ENCODE results near the gene CYP4F2. TPM values are rescaled to one million over a fixed set of nuclear protein-coding genes. Genes with fewer than 3 reads are reported as not detected.
"Not testable (repeated sequence)": the region's sequence is repeated elsewhere in the genome, so short reads cannot be mapped to it uniquely, and the experiment has no call there.

The CYP4F2 gene
- total RNA-seq, 1 donor from 2014 or later = not detected

- DNase-seq (ENCODE audit: extremely low spot score, unreplicated experiment) = no peak
- no peak for TF ChIP-seq CTCF (IDR thresholded peaks at IDR 0.05)
- no peaks in the 10 kb centered on the region for H3K27me3 Mint-ChIP-seq (ENCODE audit: unreplicated experiment)
- H3K4me1 Mint-ChIP-seq (ENCODE audit: unreplicated experiment) = no peaks in the 10 kb centered on the region
- peaks cover 4% of the 10 kb centered on the region for H3K9me3 Mint-ChIP-seq (ENCODE audit: unreplicated experiment)
- H3K36me3 Mint-ChIP-seq (ENCODE audit: unreplicated experiment) = no peaks in the 10 kb centered on the region
- H3K4me3 Mint-ChIP-seq (ENCODE audit: unreplicated experiment) = no peak overlapping the region
- H3K27ac Mint-ChIP-seq (ENCODE audit: unreplicated experiment) = no peak overlapping the region
These were observed 38.7 kb downstream of the CYP4F2 start for GRCh38 chr19:15859187-15859586.

- Mint-ChIP-seq H3K27ac (ENCODE audit: unreplicated experiment) (no peak overlapping the region), H3K4me1 (ENCODE audit: unreplicated experiment) (no peaks in the 10 kb centered on the region), H3K36me3 (ENCODE audit: unreplicated experiment) (no peaks in the 10 kb centered on the region), H3K9me3 (ENCODE audit: unreplicated experiment) (peaks cover 18% of the 10 kb centered on the region), H3K27me3 (ENCODE audit: unreplicated experiment) (no peaks in the 10 kb centered on the region), H3K4me3 (ENCODE audit: unreplicated experiment) (no peak overlapping the region)
- no peak for TF ChIP-seq CTCF (IDR thresholded peaks at IDR 0.05)
- no peak for DNase-seq (ENCODE audit: extremely low spot score, unreplicated experiment)
These were observed 47.5 kb downstream of the CYP4F2 start for GRCh38 chr19:15850385-15850784.

- Mint-ChIP-seq H3K4me1 (ENCODE audit: unreplicated experiment) (no peaks in the 10 kb centered on the region), H3K36me3 (ENCODE audit: unreplicated experiment) (no peaks in the 10 kb centered on the region), H3K9me3 (ENCODE audit: unreplicated experiment) (peaks cover 23% of the 10 kb centered on the region), H3K27me3 (ENCODE audit: unreplicated experiment) (no peaks in the 10 kb centered on the region), H3K27ac (ENCODE audit: unreplicated experiment) (no peak overlapping the region), H3K4me3 (ENCODE audit: unreplicated experiment) (no peak overlapping the region)
- no peak for DNase-seq (ENCODE audit: extremely low spot score, unreplicated experiment)
- no peak for TF ChIP-seq CTCF (IDR thresholded peaks at IDR 0.05)
These were observed 51.0 kb downstream of the CYP4F2 start for GRCh38 chr19:15846923-15847322.

GRCh38 chr19:15843894-15844222 lies 54.0 kb downstream of the CYP4F2 start:
- H3K4me1 Mint-ChIP-seq (ENCODE audit: unreplicated experiment); H3K4me3 Mint-ChIP-seq (ENCODE audit: unreplicated experiment); DNase-seq (ENCODE audit: extremely low spot score, unreplicated experiment); H3K27me3 Mint-ChIP-seq (ENCODE audit: unreplicated experiment); H3K27ac Mint-ChIP-seq (ENCODE audit: unreplicated experiment); H3K36me3 Mint-ChIP-seq (ENCODE audit: unreplicated experiment): not testable (repeated sequence)
- H3K9me3 Mint-ChIP-seq (ENCODE audit: unreplicated experiment) = peaks cover 23% of the 10 kb centered on the region

- TF ChIP-seq CTCF (IDR thresholded peaks at IDR 0.05) = no peak
- H3K36me3 Mint-ChIP-seq (ENCODE audit: unreplicated experiment) = no peaks in the 10 kb centered on the region
- no peaks in the 10 kb centered on the region for H3K27me3 Mint-ChIP-seq (ENCODE audit: unreplicated experiment)
- H3K4me1 Mint-ChIP-seq (ENCODE audit: unreplicated experiment) = no peaks in the 10 kb centered on the region
- peaks cover 23% of the 10 kb centered on the region for H3K9me3 Mint-ChIP-seq (ENCODE audit: unreplicated experiment)
- DNase-seq (ENCODE audit: extremely low spot score, unreplicated experiment) = no peak
- no peak overlapping the region for H3K27ac Mint-ChIP-seq (ENCODE audit: unreplicated experiment)
- H3K4me3 Mint-ChIP-seq (ENCODE audit: unreplicated experiment) = no peak overlapping the region
These were observed 54.5 kb downstream of the CYP4F2 start for GRCh38 chr19:15843203-15843893.

Measured in osteocyte (in vitro differentiated cells).